GM21390 (cell line): ENCODE measurements around the gene FRS2.

Experiments used
- ATAC-seq: cut with Tn5 transposase; IDR thresholded peaks from one replicate; pipeline ENCODE4 v1.9.1; 2021; ENCODE audit not compliant: unreplicated experiment

The FRS2 gene

DNA sequence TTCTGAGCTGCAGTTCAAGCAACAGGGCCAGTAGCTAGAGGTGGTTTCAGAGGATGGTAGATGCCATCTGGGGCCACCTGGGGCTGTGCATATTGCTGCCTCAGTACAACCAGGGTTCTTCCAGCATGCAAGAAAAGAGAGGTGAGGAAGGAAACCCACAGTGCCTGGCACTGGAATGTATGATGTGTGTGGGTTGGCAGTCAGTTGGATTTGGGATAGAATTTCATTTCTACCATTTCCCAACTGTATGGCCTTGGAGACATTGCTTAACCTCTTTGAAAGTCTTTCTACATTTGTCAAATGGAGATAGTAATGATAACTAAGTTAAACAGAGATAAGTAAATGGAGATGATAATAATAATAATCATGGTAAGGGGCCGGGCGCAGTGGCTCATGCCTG is 150.7 kb downstream of the FRS2 start:
- no peak for ATAC-seq

DNA sequence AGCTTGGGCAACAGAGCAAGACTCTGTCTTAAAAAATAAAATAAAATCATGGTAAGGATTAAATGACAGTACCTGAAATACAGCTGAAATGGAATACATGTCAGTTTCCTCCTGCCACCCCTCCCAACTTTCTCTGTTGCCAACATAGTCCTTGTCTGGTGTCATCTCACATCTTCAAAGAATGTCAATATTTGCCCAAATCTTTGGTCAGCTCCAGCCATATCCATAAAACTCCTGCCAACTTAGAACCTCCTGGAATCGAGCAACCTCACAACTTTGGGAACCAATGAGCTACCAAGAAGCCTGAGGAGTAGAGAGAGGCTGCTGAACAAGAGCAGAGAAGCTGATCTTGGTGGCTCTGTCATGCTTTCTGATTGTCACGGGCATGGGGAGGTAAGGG is 151.4 kb downstream of the FRS2 start:
- no peak for ATAC-seq

DNA sequence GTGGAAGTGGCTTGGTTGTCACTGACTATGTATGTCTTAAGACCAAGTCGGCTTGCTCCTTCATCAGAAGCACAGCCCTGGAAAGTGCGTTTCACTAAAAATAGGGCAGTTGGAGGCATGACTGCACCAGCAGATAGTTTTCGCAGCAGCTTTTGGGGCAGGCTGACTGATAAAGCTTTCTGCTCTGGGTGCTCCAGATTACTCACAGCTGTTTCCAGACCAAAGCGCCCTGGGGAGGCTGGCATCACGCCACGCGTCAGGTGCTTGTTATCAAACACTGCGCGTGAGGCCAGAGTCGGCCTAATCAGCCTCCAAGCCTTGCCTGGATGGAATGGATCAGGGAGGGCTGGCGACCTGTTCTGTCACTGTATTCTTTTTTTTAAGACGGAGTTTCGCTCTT is 153.8 kb downstream of the FRS2 start:
- ATAC-seq: no peak

DNA sequence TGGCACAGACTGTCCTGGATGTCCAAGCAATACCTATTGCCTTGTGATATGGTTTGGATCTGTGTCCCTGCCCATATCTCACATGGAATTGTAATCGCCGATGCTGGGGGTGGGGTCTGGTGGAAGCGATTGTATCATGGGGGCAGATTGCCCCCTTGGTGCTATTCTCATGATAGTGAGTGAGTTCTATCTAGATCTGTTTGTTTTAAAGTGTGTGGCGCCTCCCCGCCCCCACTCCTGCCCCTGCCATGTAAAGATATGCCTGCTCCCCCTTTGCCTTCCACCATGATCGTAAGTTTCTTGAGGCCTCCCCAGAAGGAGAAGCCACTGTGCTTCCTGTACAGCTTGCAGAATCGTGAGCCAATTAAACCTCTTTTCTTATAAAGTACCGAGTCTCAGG is 157.3 kb downstream of the FRS2 start:
- ATAC-seq: no peak
